MM.1S (cell line): ENCODE measurements around the gene CHMP4A.

Experiments used
- DNase-seq: peaks from one replicate; pipeline ENCODE4 v3.0.0-alpha.2; 2015
- H2AFZ ChIP-seq: fragments of 300-600 bp; sonication (generic); 2 replicates; pipeline ENCODE4 v1.6.0; 2016; ENCODE audit warnings: antibody characterized with exemption, low read length
- H3F3A ChIP-seq: fragments of 300-600 bp; sonication (generic); 2 replicates; pipeline ENCODE4 v1.6.1; 2016; ENCODE audit warnings: mild to moderate bottlenecking, antibody characterized with exemption, low read length, moderate library complexity, mixed read lengths; ENCODE audit not compliant: insufficient read depth
- H3K27ac ChIP-seq: fragments of 300-600 bp; sonication (generic); 2 replicates; pipeline ENCODE4 v1.5.1; 2016; ENCODE audit warnings: mild to moderate bottlenecking, low read length
- H3K27me3 ChIP-seq: fragments of 300-600 bp; sonication (generic); replicated peaks from 2 replicates; pipeline ENCODE4 v1.6.0; 2016; ENCODE audit warnings: low read length; ENCODE audit not compliant: insufficient read depth
- H3K36me3 ChIP-seq: fragments of 300-600 bp; sonication (generic); replicated peaks from 2 replicates; pipeline ENCODE4 v1.6.1; 2016; ENCODE audit warnings: mild to moderate bottlenecking, low read length, mixed read lengths; ENCODE audit not compliant: insufficient read depth
- H3K4me1 ChIP-seq: fragments of 300-600 bp; sonication (generic); 2 replicates; pipeline ENCODE4 v1.6.1; 2016; ENCODE audit warnings: low read length, mixed read lengths
- H3K4me2 ChIP-seq: fragments of 300-600 bp; sonication (generic); 2 replicates; pipeline ENCODE4 v1.6.0; 2016; ENCODE audit warnings: low read depth, low read length
- H3K4me3 ChIP-seq: fragments of 300-600 bp; sonication (generic); 2 replicates; pipeline ENCODE4 v1.5.1; 2016; ENCODE audit warnings: low read length, mixed read lengths
- H3K79me2 ChIP-seq: fragments of 300-600 bp; sonication (generic); 2 replicates; pipeline ENCODE4 v1.6.1; 2016; ENCODE audit warnings: mixed run types, low read length, mixed read lengths
- H3K9ac ChIP-seq: fragments of 300-600 bp; sonication (generic); 2 replicates; pipeline ENCODE4 v1.6.1; 2016; ENCODE audit warnings: low read length, mixed read lengths
- H3K9me2 ChIP-seq: fragments of 300-600 bp; sonication (generic); replicated peaks from 2 replicates; pipeline ENCODE4 v1.6.1; 2016; ENCODE audit warnings: mild to moderate bottlenecking, low read length, mixed read lengths; ENCODE audit not compliant: insufficient read depth
- H3K9me3 ChIP-seq: fragments of 300-600 bp; sonication (generic); replicated peaks from 2 replicates; pipeline ENCODE4 v1.6.1; 2016; ENCODE audit warnings: mild to moderate bottlenecking, low read length, mixed read lengths; ENCODE audit not compliant: insufficient read depth
- H4K20me1 ChIP-seq: fragments of 300-600 bp; sonication (generic); 2 replicates; pipeline ENCODE4 v1.6.1; 2016; ENCODE audit warnings: mild to moderate bottlenecking, low read length, moderate library complexity, mixed read lengths; ENCODE audit not compliant: insufficient read depth
- CTCF ChIP-seq: fragments of 300-600 bp; sonication (generic); IDR thresholded peaks from 2 replicates; pipeline ENCODE4 v1.5.1; 2016; ENCODE audit warnings: antibody characterized with exemption, low read length, mixed read lengths
- EZH2 ChIP-seq: fragments of 300-600 bp; sonication (generic); optimal IDR thresholded peaks from 2 replicates; pipeline ENCODE3; 2017; ENCODE audit warnings: low read depth, mild to moderate bottlenecking, antibody characterized with exemption, low read length, mixed read lengths
- EZH2phosphoT487 ChIP-seq: fragments of 300-600 bp; sonication (generic); IDR thresholded peaks from 2 replicates; pipeline ENCODE4 v1.6.1; 2018; ENCODE audit warnings: antibody characterized with exemption, low read length

The CHMP4A gene

DNA sequence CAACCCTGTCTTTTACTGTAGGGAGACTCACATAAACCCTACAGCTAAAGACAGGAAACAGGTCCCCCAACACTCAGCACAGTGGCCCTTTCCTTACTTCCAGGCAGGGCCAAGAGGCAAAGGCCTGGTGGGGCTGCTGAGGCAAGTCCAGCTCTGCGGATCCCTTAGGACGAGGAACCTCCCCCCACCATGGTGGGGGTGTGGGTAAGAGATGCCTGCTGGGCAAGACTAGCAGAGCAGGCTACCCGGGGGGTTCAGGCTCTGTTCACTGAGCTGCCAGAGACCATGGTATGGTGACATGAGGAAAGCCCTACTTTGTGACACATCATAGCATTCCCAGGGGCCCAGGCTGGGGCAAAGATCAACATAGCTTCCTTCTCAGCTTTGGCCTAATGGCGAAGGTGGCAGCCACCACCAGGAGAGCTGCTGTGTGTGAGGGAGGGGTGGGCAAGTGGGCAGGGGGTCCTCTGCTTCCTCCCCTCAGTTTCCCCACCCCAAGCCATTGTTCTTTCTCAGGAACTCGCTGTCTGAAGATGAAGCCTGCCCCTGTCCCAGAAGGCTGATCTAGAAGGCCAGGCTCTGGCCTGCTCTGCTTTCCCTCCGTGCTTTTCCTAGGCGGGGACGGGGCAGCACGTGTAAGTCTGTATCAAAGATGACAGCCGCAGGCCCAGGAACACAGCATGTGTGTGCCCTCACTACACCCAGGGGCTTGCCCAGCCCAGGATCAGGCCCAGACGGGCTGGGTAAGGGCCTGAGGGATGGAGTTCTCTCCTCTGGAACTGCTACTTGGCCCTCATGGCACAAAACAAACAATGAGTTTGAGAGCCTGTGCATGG is 39.2 kb upstream of the CHMP4A start:
- H3K9me2 ChIP-seq, result no peaks in the 10 kb centered on the region
- H3K27me3 ChIP-seq, result no peaks in the 10 kb centered on the region
- H3K4me2 ChIP-seq, result no peak overlapping the region
- H3K79me2 ChIP-seq, result no peaks in the 10 kb centered on the region
- TF ChIP-seq EZH2phosphoT487 (no peak), EZH2 (no peak), CTCF (no peak)
- 0 out of 2 replicates have a peak, but pooled peaks cover 3% of the 10 kb centered on the region for H3F3A ChIP-seq
- H3K9ac ChIP-seq, result no peak overlapping the region
- no peak overlapping the region for H3K27ac ChIP-seq
- H3K36me3 ChIP-seq, result no peaks in the 10 kb centered on the region
- no peaks in the 10 kb centered on the region for H3K4me1 ChIP-seq
- no peak for DNase-seq
- H2AFZ ChIP-seq, result no peak overlapping the region
- H3K4me3 ChIP-seq, result no peak overlapping the region
- H3K9me3 ChIP-seq, result no peaks in the 10 kb centered on the region
- no peaks in the 10 kb centered on the region for H4K20me1 ChIP-seq

- TF ChIP-seq EZH2phosphoT487 (no peak), CTCF (no peak), EZH2 (no peak)
- Histone ChIP-seq H3K4me3 (no peak overlapping the region), H3K4me1 (no peaks in the 10 kb centered on the region), H3K9me2 (no peaks in the 10 kb centered on the region), H3K9ac (no peak overlapping the region), H3K36me3 (no peaks in the 10 kb centered on the region), H3F3A (peaks cover 6% of the 10 kb centered on the region; the same call in 1 of the 2 replicates), H3K27ac (no peak overlapping the region), H2AFZ (no peak overlapping the region), H3K79me2 (no peaks in the 10 kb centered on the region), H3K4me2 (no peak overlapping the region), H3K9me3 (no peaks in the 10 kb centered on the region), H3K27me3 (no peaks in the 10 kb centered on the region), H4K20me1 (no peaks in the 10 kb centered on the region)
- no peak for DNase-seq
Measured at GRCh38 chr14:24251880-24252288, 38.6 kb upstream of the CHMP4A start.

GRCh38 chr14:24250354-24250753 is 37.1 kb upstream of the CHMP4A start:
- no peaks in the 10 kb centered on the region for H4K20me1 ChIP-seq
- no peak for TF ChIP-seq CTCF
- TF ChIP-seq EZH2phosphoT487, result no peak
- TF ChIP-seq EZH2, result no peak
- DNase-seq, result no peak
- H2AFZ ChIP-seq, result no peak overlapping the region
- no peaks in the 10 kb centered on the region for H3K4me1 ChIP-seq
- H3K4me3 ChIP-seq, result no peak overlapping the region
- no peak overlapping the region for H3K27ac ChIP-seq
- no peaks in the 10 kb centered on the region for H3K36me3 ChIP-seq
- H3K79me2 ChIP-seq, result no peaks in the 10 kb centered on the region
- H3K9ac ChIP-seq, result no peak overlapping the region
- H3K9me3 ChIP-seq, result no peaks in the 10 kb centered on the region
- H3F3A ChIP-seq, result peaks cover 10% of the 10 kb centered on the region; the same call in 1 of the 2 replicates
- no peaks in the 10 kb centered on the region for H3K27me3 ChIP-seq
- no peaks in the 10 kb centered on the region for H3K9me2 ChIP-seq
- H3K4me2 ChIP-seq, result no peak overlapping the region
